GM21390 (cell line): ENCODE data around the gene ABCC2.

ENCODE experiments used
- ATAC-seq: cut with Tn5 transposase; IDR thresholded peaks from one replicate; pipeline ENCODE4 v1.9.1; 2021; ENCODE audit not compliant: unreplicated experiment

Gene ABCC2

DNA sequence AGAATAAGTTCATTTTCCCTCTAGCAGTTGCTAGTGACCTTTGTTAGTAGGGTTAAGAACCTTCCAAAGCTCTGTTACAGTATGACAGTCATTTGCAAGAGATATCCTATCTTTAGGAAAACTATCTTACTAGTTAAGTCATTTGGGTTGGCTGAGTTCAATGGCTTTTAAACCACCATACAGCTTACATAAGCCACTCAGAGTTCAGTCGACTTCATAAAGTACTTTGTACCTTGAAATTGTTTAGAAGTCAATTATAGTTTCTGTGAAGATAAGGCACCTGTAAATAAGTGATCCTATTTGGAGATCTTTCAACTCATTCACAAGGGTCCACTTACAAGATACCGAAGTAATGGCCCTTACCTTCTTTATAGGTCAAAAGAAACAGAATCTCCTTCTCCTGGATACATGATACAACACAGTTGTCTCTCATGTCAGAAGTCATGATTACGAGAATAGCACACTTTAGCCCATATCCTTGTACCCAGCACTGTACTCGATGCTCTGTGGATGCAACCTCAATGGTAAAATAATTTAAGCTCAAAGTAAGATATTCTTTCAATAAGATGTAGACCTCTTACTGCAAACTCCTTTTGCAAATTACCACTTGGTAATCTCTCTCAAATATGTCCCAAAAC lies 11.9 kb upstream of the ABCC2 start:
- no peak for ATAC-seq

DNA sequence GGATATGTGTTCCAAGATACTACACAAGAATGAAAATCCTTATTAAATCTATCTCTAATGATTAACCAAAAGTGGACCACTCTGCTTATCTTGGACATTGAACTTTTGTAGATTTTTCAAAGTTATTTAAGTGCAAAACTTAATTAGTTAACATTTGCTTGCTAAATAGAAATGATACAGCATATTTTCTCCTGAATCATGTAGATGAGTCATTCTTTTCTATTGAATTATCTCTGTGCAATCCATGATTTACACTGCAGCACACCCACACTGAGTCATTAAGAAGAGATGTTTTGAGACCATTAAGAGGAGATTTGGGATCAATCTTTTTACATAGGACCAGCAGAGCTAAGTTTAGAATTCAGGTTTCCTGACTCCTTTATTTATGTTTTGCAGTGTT lies 6.6 kb upstream of the ABCC2 start:
- no peak for ATAC-seq

DNA sequence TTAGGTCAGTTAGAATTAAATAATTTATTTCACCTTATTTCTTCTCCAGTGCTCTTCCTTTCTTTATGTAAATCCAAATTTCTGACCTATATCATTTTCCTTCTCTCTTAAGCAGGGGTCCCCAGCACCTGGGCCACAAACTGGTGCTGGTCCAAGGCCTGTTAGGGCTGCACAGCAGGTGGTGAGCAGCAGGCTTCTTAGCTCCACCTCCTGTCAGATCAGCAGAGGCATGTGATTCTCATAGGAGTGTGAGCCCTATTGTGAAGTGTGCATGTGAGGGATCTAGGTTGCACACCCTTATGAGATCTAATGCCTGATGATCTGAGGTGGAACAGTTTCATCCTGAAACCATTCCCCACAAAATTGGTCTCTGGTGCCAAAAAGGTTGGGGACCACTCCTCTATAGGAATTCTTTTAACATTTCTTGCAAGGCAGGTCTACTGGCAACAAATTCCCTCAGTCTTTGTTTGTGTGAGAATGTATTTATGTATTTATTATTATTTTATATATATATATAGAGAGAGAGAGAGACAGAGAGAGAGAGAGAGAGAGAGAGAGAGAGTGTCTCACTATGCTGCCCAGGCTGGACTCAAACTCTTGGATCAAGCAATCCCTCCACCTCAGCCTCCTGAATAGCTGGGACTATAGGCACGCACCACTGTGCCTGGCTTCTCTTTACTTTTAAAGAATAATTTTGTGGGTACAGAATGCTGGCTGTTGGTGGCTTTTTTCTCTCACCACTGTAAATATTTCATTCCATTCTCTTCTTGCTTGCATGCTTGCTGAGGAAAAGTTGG lies 4.3 kb upstream of the ABCC2 start:
- ATAC-seq = no peak

DNA sequence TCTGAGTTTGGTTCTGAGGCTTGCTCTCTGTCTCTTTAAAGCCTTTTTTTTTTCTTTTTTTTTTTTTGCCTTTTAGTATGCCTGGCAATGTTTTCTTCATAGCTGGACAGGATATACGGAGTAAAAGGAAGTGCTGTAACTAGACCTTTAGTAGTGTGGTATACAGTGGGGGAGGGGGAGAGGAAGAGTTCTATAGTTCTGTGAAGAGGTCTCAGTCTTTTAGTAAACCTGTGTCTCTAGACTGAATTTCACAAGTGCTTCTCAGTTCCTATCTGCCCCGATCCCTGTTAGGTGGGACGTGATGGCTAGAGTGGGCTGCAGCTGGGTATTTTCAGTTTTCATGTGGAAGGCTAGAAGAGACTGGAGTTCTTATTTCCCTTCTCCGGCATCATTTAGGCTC lies 3.1 kb upstream of the ABCC2 start:
- ATAC-seq = no peak

DNA sequence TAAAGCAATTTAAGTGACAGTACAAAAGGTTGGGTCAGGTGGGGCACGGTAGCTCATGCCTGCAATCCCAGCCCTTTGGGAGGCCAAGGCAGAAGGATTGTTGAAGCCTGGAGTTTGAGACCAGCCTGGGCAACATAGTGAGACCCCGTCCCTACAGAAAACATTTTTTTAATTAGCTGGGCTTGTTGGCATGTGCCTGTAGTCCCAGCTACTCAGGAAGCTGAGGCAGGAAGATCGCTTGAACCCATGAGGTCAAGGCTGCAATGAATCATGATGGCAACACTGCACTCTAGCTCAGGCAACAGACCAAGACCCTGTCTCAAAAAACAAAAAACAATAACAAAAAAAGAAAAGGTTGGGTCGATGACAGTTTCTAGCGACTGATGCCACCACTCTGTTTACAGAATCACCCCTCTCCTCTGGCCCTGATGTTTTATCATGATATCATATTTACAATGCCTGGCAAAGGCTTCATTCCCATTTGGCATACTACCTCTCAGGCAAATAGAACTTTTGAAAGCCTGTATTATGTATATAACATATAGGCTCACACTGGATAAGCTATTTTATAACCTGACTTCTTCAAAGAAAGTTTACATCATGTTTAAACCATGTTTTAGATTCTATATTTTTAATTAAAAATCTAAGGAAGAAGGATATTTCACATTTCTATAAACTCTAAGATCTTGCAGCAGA lies 558 bp upstream of the ABCC2 start:
- ATAC-seq = no peak

DNA sequence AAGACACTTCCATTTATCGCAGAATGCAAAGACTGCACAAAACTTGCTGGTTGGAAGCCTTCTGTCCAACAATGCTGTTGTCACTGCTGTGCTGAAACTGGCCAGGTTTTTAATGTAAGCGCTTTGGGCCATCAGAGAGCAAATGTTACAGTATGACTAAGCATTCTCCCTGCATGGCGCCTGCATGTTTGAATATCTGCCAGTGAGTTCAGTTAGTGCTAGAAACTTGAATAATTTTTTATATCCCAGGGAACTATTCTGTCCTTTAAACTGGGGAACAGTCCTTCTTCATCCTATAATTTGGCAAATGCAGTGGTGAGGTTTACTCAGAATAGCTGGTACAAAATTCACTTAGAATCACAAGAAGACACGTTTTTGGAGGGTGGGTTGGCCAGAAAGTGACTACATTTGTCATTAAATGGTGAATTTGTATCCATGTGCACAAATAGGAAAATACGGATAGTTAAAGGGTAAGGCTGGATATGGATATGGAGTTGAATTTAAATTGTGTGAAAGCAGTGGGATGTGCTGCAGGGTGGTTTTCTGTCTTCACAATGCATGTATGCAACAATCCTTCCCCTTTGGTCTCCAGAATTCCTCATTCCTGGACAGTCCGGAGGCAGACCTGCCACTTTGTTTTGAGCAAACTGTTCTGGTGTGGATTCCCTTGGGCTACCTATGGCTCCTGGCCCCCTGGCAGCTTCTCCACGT lies 1.7 kb downstream of the ABCC2 start:
- no peak for ATAC-seq

DNA sequence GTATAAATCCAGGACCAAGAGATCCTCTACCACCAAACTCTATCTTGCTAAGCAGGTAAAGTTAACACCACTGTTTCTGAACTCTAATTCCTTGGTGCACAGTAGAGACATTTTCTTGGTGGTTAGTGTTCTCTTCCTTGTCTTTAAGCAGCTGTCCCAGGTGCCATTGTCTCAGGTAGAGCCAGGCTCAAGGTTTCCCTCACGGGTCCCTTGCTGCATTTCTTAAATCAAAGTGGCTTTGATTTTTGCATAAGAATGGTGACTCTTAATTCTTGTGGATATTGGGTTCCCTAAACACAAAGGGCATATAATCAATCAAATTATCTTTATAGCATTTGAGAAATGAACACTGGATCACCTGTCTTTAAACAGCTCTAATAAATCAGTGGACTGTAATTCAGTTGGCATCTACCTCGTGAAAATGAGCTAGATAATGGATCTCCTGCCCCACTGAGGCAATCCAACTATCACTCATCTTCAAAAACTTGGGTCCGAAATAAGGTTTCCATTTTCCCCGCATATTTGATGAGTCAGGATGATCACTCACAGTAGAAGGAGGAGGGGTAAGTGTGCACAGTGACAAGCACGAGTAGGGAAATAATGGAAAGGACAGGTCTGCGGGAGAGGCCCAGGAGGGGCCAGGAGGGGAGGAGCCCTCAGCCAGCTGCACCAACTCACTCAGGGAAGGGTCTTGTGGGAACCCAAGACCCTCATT lies 2.4 kb downstream of the ABCC2 start:
- no peak for ATAC-seq

DNA sequence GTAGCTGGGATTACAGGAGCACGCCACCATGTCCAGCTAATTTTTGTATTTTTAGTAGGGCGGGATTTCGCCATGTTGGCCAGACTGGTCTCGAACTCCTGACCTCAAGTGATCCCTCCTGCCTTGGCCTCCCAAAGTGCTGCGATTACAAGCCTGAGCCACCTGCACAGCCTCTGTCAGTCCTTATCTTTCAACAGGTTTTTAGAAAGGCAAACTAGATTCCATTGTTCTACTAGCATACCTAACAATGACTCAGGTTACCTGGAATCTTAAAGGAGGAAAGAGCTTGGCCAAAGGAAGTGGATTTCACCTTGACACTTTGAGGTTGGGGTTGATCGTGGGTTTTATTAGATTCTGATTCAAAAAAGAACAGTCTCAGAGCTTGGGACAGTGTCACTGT lies 3.2 kb downstream of the ABCC2 start:
- ATAC-seq = no peak

DNA sequence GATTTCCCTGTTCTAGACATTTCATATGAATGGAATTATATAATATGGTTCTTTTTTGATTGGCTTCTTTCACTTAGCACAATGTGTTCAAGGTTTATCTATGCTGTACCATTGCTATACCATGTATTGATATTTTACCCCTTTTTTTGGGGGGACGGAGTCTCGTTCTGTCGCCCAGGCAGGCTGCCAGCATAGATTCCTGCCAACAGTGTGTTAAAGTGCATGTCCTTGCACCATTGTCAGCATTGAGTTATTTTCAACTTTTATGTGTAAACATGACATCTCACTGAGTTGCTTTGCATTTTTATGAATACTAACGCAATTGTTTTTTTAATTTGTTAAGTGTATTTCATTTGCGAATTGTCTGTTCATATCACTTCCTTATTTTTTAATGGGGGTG lies 4.9 kb downstream of the ABCC2 start:
- no peak for ATAC-seq

DNA sequence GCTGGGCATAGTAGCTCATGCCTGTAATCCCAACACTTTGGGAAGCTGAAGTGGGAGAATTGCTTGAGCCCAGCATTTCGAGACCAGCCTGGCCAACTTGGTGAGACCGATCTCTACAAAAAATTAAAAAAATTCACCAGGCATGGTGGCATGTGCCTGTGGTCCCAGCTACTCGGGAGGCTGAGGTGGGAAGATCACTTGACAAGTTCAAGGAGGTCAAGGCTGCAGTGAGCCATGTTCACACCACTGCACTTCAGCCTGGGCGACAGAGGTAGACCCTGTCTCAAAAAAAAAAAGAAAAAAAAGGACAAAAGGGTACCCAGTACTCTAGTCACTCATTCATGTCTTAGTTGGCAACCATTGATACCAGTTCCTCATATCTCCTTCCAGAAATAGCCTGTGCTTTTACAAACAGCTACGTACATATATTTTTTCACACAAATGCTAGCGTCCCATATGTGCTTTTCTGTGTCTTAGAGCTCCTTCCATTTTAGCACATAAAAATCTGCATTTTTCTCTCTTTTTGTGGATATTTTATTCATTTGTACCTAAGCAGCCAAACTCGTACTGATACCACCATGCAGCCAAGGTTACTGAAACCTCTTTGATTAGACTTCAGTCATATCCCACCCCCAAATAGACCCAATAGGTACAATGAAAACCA lies 5.5 kb downstream of the ABCC2 start:
- no peak for ATAC-seq

DNA sequence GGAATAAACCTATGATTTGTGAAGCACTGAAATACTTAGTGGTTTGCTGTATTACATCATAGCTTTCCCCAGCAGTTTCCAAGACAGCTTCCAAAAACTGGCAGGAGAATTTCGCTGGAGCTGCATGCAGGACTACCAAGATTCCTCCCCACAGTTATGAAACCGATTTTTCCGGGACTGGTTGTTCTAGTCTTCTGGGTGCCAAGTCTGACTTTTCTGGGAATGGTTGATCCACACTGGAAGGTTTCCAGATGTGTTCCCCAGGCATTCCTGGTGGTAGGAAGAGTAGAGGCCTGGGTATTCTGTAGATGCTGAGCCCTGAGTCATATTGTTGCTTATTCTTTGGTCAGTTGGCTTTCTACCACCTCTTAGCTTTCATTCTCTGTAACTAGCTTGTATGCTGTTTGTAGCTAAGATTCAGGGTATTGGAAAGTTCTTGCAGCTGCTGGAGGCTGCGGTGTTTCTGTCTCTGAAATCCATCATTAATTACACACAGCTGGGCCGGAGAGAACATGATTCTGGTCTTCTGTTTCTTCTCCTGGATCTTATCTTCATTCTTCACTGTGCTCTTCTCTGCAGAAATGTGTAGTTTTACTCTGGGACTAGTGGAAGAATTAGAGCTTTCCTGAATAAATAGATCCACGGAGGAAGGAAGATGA lies 6.3 kb downstream of the ABCC2 start:
- ATAC-seq = no peak

DNA sequence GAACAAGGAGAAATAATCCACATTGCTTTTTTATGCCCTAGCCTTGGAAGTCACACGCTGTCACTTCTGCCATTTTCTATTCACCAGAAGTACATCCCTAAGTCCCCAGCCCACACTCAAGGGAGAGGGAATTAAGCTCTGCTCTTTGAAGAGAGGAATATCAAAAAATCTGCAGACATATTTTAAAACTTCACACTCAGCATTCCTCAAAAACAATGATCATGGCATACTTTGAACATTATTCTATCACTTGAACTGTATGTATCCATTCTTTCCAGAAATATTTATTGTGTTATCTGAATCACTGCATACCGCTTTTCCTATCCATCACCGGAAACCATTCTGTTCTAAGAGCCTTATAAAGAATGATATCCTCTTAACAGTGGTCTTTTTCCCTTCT lies 9.4 kb downstream of the ABCC2 start:
- ATAC-seq = no peak

DNA sequence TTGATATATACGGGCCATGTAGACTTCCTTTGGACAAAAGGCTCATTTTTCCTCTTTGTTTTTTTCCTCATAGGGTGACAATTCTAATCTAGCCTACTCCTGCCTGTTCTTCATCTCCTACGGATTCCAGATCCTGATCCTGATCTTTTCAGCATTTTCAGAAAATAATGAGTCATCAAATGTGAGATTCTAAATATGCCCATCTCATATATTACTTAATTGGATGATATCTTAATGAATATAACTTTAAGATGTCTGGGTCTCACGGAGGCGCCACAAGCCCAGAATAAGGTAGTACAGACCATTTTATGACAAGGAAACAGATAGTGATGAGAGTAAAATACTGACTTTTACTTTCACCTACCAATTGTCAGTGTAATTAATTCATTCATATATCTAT lies 11.4 kb downstream of the ABCC2 start:
- no peak for ATAC-seq

DNA sequence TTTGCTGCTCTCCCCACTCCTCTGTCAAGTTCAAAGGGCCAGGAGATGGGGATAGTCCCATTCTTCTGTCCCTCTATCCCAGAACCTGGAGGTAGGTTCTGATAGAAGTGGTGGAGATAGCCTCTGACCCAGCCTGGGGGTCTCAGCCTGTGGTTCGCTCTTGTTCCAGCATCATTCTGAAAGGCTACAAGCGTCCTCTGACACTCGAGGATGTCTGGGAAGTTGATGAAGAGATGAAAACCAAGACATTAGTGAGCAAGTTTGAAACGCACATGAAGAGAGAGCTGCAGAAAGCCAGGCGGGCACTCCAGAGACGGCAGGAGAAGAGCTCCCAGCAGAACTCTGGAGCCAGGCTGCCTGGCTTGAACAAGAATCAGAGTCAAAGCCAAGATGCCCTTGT lies 14.5 kb downstream of the ABCC2 start:
- ATAC-seq = no peak

DNA sequence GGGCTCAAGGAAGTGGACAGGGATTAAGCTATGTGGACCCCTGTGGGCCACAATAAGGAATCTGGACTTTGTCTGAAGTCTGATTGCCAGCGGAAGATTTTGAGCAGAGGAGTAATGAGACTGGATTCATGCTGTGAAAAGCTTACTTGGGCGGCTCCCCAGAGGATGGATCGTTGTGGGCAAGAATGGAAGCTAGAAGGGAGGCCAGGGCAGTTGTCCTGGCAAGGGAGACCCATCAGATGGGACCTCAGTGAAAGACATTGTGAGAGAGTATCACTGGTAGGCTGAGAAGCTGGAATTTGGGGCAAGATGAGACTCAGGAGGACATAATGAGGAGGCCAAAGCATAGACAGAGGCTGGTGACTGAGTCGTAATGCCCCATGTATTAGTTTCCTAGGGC lies 15.6 kb downstream of the ABCC2 start:
- ATAC-seq = no peak

DNA sequence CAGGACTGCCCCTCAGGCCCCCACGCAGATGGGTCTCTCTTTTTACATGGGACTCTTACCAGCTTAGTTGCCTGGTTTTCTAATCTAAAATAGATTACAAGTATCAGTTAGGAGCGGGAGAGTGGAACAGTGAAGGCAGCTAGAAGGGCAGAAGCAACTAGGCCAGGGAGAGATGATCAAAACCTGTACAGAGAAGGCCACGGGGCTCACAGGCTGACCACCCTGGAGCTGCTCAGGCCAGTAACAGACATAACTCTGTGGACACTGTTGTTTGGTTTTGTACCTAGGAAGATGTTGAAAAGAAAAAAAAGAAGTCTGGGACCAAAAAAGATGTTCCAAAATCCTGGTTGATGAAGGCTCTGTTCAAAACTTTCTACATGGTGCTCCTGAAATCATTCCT lies 16.5 kb downstream of the ABCC2 start:
- ATAC-seq = no peak

DNA sequence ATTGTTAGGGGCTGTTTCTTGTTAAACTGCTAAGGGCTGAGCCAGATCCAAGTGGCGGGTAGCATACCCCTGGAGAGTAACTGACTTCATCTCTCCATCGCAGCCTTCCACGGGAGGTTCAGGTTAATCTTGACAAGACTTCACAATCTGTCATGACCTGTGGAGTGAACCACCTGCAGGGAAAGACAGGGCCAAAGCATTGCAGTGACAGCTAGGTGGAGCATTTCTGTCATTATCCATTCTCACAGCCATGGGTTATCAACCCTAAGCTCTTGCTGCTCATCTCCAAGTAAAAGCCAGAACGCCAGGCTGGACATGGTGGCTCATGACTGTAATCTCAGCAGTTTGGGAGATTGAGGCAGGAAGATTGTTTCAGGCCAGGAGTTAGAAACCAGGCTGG lies 17.2 kb downstream of the ABCC2 start:
- no peak for ATAC-seq

DNA sequence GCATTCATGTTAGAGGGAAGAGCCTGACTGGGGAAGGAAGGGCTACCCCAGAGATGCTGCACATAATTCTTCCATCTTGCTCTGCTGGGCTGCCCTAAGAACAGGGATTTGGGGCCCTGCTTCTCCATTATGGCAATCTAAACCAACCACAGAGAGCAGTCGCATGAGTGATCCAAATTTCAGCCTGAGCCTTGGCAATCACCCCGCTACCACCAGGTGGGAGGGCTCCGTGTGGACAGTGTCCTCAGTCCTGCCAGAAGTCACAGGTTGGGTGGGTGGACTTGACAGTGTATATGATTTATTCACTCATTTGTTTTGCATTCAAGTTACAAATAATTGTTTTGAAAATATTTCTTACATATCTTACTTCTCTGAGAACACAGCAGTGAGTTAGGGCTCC lies 22.0 kb downstream of the ABCC2 start:
- ATAC-seq = no peak

DNA sequence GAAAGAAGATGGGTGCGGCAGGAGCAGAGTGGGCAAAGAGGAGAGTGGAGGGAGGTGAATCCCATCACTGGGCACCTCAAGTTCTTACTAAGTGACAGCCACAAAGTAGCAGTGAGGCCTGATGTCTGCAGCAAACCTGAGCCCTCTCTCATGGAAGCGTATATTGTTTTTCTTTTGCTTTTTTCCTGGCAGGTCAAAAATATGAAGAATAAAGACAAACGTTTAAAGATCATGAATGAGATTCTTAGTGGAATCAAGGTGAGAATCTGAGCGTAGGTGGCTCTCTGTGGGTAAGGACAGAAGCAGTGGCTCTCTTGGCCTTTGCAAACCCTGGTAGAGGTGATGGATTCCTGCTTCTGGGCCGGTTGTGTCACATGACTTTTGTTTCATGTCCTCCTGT lies 22.8 kb downstream of the ABCC2 start:
- no peak for ATAC-seq

DNA sequence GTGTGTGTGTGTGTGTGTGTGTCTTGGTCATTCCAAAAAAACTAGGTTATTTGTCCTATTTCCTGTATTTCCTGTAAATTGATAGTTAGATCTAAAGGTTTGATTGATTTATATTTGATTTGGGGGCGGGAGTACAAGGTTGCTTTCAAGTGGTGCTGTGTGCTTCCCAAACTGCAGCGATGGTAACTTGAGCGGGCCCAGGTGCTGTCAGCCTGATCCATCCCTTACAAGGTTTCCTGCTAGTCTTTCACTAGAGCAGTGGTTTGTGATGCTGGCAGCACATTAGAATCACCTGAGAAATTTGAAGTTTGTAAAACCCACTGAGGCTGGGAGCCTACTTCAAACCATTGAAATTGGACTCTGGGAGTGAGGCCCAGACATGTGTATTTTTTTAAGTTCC lies 23.7 kb downstream of the ABCC2 start:
- no peak for ATAC-seq
